Stimulated activated naive CD8-positive, alpha-beta T cell treated with anti-CD3 and anti-CD28 coated beads, Interleukin-15, Interleukin-2, amounts not matched to agents 100 ng/mL and 50 ng/mL, for 24 hours (primary cell): ENCODE measurements around the gene MRPS27.

Experiments used
- H3K27ac Mint-ChIP-seq: one replicate; pipeline ENCODE4 v1.8.0; 2021; ENCODE audit warnings: mild to moderate bottlenecking, mixed read lengths
- H3K27me3 Mint-ChIP-seq: one replicate; pipeline ENCODE4 v1.8.0; 2021; ENCODE audit warnings: mixed read lengths
- H3K36me3 Mint-ChIP-seq: one replicate; pipeline ENCODE4 v1.8.0; 2021; ENCODE audit warnings: low read depth, mixed read lengths
- H3K4me1 Mint-ChIP-seq: one replicate; pipeline ENCODE4 v1.8.0; 2021; ENCODE audit warnings: low read depth, mixed read lengths
- H3K4me3 Mint-ChIP-seq: one replicate; pipeline ENCODE4 v1.8.0; 2021; ENCODE audit warnings: mild to moderate bottlenecking, mixed read lengths
- H3K9me3 Mint-ChIP-seq: one replicate; pipeline ENCODE4 v1.8.0; 2021; ENCODE audit warnings: mixed read lengths

The MRPS27 gene

DNA sequence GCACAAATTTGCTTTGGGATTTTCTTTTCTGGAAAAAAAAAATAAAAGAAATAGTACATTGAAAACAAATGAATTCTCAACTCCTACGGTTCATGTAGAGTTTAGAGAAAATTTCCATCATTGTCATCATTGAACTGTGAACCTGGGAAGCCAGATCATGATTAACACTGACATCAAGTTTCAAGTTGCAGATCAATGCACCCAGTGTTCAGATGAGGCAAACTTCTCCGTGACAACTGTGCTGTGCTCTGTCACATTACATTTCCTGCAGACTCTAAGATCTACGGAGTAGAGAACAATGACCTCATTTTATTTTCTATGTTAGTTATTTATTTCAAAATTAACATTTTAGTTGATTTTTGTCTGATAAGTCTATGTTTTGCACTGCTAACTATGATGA lies 113.0 kb downstream of the MRPS27 start:
- Mint-ChIP-seq H3K4me3 (no peak overlapping the region), H3K4me1 (peaks cover 35% of the 10 kb centered on the region), H3K27ac (no peak overlapping the region), H3K9me3 (no peaks in the 10 kb centered on the region), H3K36me3 (peaks cover 25% of the 10 kb centered on the region), H3K27me3 (peaks cover 4% of the 10 kb centered on the region)

DNA sequence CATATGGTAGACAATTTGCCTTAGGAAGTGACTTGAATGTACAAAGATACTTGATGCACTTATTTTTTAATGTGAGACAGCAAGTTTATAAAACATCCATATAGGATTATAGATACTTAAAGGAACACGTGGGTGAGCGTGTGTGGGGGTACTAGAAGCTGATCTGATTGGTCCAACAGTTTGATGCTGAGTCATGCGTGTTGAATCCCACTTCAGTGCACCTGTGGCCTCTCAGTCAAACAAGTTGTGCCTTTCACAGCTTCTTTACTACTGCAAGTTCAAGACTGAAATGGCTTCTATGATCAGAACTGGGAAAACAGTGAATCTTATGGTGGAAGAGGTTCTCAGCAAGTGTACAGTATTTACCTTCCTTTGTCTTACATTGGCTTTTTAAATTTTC lies 113.9 kb downstream of the MRPS27 start:
- Mint-ChIP-seq H3K27ac (no peak overlapping the region), H3K27me3 (peaks cover 4% of the 10 kb centered on the region), H3K36me3 (peaks cover 22% of the 10 kb centered on the region), H3K4me1 (peaks cover 35% of the 10 kb centered on the region), H3K9me3 (no peaks in the 10 kb centered on the region), H3K4me3 (no peak overlapping the region)

DNA sequence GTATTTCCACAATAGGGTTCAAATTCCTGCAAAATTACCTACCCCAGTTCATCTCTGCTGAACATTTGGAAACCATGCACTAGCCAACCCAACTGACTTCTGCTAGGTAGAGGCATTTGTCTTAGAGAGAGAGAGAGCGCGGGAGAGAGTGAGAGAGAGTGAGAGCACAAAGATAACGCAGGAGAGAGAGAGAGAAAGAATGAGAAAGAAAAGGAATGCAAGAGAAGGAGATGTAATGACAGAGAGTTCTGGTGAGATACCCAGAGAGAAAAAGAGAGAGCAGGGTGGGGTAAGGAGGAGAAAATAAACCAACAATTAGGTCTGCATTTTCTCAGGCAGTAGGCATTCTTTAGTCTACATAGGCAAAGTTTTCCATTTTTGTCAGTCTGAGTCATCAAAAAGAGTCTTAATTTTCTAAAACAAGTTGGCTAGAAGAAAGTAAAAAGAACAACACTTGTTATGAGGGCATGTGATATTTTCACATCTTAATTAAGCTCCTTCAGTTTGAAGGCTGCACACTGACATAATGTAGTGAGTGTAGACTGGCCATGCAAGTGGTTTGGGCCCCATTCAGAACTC lies 114.5 kb downstream of the MRPS27 start:
- H3K27me3 Mint-ChIP-seq, result peaks cover 4% of the 10 kb centered on the region
- H3K36me3 Mint-ChIP-seq, result peaks cover 22% of the 10 kb centered on the region
- no peak overlapping the region for H3K27ac Mint-ChIP-seq
- H3K4me3 Mint-ChIP-seq, result no peak overlapping the region
- peaks cover 35% of the 10 kb centered on the region for H3K4me1 Mint-ChIP-seq
- H3K9me3 Mint-ChIP-seq, result no peaks in the 10 kb centered on the region

DNA sequence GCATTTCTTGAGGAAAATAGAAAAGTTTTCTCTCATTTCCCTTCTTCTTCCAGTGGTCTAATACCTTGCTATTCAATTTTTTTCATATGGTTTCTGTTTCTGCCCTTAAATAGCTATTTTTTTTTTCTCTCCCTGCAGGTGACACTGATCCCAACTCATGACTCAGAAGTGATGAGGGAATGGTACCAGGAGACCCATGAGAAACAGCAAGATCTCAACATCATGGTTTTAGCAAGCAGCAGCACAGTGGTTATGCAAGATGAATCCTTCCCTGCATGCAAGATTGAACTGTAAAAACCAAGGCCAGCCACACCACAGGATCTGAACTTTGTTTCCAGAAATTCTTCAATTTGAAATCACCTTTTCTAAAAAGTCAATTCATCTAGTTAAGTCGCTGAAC lies 115.1 kb downstream of the MRPS27 start:
- Mint-ChIP-seq H3K4me1 (peaks cover 35% of the 10 kb centered on the region), H3K4me3 (no peak overlapping the region), H3K27me3 (peaks cover 5% of the 10 kb centered on the region), H3K36me3 (peaks cover 22% of the 10 kb centered on the region), H3K27ac (no peak overlapping the region), H3K9me3 (no peaks in the 10 kb centered on the region)

DNA sequence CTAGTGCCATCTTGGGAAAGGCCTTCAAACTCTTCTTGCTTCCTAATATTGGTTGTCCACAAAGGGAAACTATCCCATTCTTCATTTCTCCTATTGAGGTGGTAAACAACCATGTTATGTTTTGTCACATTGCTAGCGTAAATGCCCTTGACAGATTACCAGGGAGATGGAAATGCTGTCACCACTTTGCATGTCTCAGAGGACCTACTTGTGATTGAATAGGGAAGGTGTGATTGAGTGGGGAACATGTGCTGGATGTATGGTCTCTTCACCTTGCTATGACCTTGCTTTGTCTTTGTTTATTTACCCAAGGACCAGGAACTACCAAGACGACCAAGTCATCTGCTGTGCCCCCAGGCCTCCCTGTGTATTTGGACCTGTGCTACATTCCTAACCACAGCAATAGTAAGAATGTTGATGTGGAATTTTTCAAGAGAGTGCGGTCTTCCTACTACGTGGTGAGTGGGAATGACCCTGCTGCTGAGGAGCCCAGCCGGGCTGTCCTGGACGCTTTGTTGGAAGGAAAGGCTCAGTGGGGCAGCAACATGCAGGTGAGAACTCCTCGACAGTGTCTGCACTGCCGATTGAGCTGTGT lies 116.7 kb downstream of the MRPS27 start:
- Mint-ChIP-seq H3K27me3 (peaks cover 13% of the 10 kb centered on the region), H3K27ac (no peak overlapping the region), H3K9me3 (no peaks in the 10 kb centered on the region), H3K4me1 (peaks cover 26% of the 10 kb centered on the region), H3K4me3 (no peak overlapping the region), H3K36me3 (peaks cover 22% of the 10 kb centered on the region)

DNA sequence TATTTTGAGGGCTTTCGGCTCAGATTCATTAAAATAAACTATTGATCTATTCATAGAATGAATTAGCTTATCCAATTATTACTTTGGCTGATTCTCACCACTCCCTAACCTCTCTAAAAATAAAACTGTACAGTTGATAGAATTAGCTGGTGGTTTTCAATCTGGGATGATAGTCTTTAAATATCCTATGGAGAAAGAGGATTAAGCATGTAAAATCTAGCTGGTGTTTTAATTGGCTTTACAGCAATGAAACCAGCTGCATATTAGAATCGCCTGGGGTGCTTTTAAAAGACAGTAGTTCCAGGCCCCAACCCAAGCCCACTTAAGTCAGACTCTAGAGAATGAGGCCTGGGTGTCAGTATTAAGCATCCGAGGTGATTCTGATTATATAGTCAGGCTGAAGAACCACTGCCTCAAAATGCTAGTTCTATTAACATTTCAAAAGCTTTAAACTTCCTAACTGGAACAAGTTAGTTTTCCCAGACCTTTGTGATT lies 117.7 kb downstream of the MRPS27 start:
- H3K27ac Mint-ChIP-seq, result no peak overlapping the region
- no peak overlapping the region for H3K4me3 Mint-ChIP-seq
- peaks cover 19% of the 10 kb centered on the region for H3K27me3 Mint-ChIP-seq
- H3K4me1 Mint-ChIP-seq, result peaks cover 16% of the 10 kb centered on the region
- H3K36me3 Mint-ChIP-seq, result peaks cover 18% of the 10 kb centered on the region
- H3K9me3 Mint-ChIP-seq, result no peaks in the 10 kb centered on the region

DNA sequence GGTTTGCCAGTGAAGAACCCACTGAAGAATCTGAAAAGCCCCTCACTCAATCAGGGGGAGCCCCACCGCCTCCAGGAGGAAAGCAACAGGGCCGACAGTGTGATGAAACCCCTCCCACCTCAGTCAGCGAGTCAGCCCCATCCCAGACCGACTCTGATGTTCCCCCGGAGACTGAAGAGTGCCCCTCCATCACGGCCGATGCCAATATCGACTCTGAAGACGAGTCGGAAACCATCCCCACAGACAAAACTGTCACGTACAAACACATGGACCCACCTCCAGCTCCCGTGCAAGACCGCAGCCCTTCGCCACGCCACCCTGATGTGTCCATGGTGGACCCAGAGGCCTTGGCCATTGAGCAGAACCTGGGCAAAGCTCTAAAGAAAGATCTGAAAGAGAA lies 120.4 kb downstream of the MRPS27 start:
- Mint-ChIP-seq H3K36me3 (no peaks in the 10 kb centered on the region), H3K9me3 (no peaks in the 10 kb centered on the region), H3K27ac (no peak overlapping the region), H3K27me3 (peaks cover 42% of the 10 kb centered on the region), H3K4me1 (peaks cover 11% of the 10 kb centered on the region), H3K4me3 (no peak overlapping the region)

DNA sequence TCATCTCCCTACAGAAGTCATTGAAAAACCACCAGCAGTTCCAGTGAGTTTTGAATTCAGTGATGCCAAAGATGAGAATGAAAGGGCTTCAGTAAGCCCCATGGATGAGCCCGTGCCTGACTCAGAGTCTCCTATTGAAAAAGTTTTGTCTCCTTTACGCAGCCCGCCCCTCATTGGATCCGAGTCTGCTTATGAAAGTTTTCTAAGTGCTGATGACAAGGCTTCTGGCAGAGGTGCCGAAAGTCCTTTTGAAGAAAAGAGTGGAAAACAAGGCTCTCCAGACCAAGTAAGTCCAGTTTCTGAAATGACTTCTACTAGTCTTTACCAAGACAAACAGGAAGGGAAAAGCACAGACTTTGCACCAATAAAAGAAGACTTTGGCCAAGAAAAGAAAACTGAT lies 122.6 kb downstream of the MRPS27 start:
- Mint-ChIP-seq H3K27me3 (peaks cover 62% of the 10 kb centered on the region), H3K9me3 (no peaks in the 10 kb centered on the region), H3K4me1 (peaks cover 14% of the 10 kb centered on the region), H3K36me3 (no peaks in the 10 kb centered on the region), H3K27ac (no peak overlapping the region), H3K4me3 (no peak overlapping the region)

DNA sequence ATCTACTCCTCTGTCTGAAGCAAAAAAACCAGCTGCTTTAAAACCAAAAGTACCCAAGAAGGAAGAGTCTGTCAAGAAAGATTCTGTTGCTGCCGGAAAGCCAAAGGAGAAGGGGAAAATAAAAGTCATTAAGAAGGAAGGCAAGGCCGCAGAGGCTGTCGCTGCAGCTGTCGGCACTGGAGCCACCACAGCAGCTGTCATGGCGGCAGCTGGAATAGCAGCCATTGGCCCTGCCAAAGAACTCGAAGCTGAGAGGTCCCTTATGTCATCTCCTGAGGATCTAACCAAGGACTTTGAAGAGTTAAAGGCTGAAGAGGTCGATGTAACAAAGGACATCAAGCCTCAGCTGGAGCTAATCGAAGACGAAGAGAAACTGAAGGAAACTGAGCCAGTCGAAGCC lies 124.5 kb downstream of the MRPS27 start:
- no peaks in the 10 kb centered on the region for H3K9me3 Mint-ChIP-seq
- no peaks in the 10 kb centered on the region for H3K36me3 Mint-ChIP-seq
- no peak overlapping the region for H3K27ac Mint-ChIP-seq
- peaks cover 80% of the 10 kb centered on the region for H3K27me3 Mint-ChIP-seq
- H3K4me3 Mint-ChIP-seq, result no peak overlapping the region
- H3K4me1 Mint-ChIP-seq, result peaks cover 14% of the 10 kb centered on the region

DNA sequence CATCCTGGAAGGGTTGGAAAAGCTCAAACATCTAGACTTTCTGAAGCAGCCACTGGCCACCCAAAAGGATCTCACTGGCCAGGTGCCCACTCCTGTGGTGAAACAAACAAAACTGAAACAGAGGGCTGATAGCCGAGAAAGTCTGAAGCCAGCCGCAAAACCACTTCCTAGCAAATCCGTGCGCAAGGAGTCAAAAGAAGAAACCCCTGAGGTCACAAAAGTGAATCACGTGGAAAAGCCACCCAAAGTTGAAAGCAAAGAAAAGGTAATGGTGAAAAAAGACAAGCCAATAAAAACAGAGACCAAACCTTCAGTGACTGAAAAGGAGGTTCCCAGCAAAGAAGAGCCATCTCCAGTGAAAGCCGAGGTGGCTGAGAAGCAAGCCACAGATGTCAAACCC lies 125.2 kb downstream of the MRPS27 start:
- Mint-ChIP-seq H3K9me3 (no peaks in the 10 kb centered on the region), H3K4me3 (peak overlapping the region; percentile 27), H3K27me3 (peaks cover 81% of the 10 kb centered on the region), H3K27ac (peak overlapping the region; percentile 56), H3K4me1 (peaks cover 14% of the 10 kb centered on the region), H3K36me3 (no peaks in the 10 kb centered on the region)

DNA sequence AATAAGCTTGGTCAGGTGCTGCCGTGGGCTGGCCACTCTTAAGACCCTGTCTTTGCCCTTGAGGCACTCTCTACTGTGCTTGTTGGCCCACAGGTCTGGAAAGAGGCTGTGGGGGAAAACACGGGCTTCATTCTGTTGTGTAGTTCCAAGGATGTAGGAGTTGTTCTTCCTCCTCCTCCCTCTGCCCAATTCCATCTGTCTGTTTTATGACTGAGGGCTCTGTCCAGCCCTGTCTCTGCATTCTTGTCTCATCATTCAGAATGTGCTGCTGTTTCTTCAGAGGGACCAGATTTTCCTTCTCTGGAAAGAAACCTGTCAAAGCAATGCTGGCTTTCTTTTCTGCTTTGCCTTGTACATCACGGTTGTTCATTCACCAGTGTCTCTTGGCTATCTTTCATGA lies 128.6 kb downstream of the MRPS27 start:
- no peaks in the 10 kb centered on the region for H3K9me3 Mint-ChIP-seq
- H3K27me3 Mint-ChIP-seq, result peaks cover 78% of the 10 kb centered on the region
- H3K27ac Mint-ChIP-seq, result no peak overlapping the region

DNA sequence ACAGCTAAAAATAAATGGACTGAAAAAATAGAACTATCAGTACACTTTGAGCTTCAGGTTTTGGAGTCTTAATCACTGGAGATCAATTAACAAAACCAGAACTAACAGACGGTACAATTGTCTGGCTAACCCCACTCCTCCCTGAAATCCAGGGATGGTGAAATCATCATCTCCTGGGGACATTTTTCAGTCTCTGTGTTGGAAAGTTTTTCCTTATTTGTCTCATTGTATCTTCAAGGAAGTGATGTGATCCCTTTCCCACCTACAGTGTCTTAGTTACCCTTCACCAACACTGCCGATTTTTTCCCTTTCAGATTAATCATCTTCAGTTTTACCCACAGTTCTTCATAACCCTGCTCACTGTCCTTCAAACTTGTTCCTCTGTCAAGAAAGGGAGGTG lies 130.9 kb downstream of the MRPS27 start:
- Mint-ChIP-seq H3K9me3 (no peaks in the 10 kb centered on the region), H3K4me3 (no peak overlapping the region), H3K27ac (no peak overlapping the region), H3K4me1 (peaks cover 4% of the 10 kb centered on the region), H3K36me3 (no peaks in the 10 kb centered on the region), H3K27me3 (peaks cover 71% of the 10 kb centered on the region)

More for the DNA sequence above, 128.6 kb downstream of the MRPS27 start:
- Mint-ChIP-seq H3K36me3 (no peaks in the 10 kb centered on the region), H3K4me1 (peaks cover 18% of the 10 kb centered on the region), H3K4me3 (no peak overlapping the region)

DNA sequence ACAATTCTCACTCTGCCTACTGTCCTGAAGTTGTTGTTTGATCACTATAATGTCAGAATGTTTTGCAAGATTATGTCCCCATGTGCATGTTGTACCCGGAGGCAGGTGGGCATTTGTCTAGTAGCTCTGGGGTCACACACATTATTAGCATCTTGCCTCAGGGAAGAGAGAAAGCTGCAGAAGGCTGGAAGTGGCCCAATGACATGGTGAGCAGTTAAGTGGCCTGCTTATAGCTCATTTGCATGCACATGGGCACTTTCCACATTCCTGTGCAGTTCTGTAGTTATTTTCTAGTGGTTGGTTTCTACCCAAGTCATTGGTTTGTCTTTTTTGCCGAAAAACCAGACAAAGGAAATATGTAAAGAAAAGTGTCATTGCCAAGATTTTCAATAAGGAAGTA lies 131.9 kb downstream of the MRPS27 start:
- H3K36me3 Mint-ChIP-seq, result no peaks in the 10 kb centered on the region
- no peaks in the 10 kb centered on the region for H3K9me3 Mint-ChIP-seq
- no peak overlapping the region for H3K4me3 Mint-ChIP-seq
- H3K27ac Mint-ChIP-seq, result no peak overlapping the region
- peaks cover 4% of the 10 kb centered on the region for H3K4me1 Mint-ChIP-seq
- peaks cover 72% of the 10 kb centered on the region for H3K27me3 Mint-ChIP-seq

DNA sequence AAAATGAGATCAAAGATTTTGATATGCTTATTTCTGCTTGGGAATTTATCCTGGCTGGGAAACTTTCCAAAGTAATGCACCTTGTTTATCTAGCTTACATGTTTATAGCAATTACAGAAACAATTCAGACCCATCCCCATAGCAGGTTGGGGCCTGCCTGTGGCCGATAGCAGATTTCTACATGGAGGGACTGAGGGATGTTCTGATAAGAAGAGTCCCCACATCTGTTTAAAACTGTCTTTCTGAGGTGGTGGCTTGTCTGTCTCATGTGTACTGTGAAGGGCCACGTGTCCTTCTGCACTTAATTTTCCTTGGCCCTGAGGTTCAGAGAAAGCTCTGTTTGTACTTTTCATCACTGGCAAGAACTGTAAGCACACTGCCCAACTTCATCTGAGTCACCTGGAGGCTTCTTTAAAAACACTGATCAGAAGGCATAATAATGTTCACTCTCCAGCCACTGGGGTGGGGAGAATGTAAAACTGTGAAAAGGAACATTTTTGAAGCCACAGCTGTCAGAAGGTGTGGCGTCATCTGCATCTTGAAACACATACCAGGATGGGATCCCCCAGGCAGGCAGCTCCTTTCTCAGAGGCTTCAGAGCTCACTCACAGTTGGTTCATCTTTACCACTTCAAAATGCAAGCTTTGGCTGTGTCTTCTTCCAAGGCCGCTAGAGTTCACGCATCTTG lies 132.5 kb downstream of the MRPS27 start:
- H3K36me3 Mint-ChIP-seq, result no peaks in the 10 kb centered on the region
- no peak overlapping the region for H3K4me3 Mint-ChIP-seq
- no peak overlapping the region for H3K27ac Mint-ChIP-seq
- peaks cover 4% of the 10 kb centered on the region for H3K4me1 Mint-ChIP-seq
- H3K9me3 Mint-ChIP-seq, result no peaks in the 10 kb centered on the region
- peaks cover 73% of the 10 kb centered on the region for H3K27me3 Mint-ChIP-seq

DNA sequence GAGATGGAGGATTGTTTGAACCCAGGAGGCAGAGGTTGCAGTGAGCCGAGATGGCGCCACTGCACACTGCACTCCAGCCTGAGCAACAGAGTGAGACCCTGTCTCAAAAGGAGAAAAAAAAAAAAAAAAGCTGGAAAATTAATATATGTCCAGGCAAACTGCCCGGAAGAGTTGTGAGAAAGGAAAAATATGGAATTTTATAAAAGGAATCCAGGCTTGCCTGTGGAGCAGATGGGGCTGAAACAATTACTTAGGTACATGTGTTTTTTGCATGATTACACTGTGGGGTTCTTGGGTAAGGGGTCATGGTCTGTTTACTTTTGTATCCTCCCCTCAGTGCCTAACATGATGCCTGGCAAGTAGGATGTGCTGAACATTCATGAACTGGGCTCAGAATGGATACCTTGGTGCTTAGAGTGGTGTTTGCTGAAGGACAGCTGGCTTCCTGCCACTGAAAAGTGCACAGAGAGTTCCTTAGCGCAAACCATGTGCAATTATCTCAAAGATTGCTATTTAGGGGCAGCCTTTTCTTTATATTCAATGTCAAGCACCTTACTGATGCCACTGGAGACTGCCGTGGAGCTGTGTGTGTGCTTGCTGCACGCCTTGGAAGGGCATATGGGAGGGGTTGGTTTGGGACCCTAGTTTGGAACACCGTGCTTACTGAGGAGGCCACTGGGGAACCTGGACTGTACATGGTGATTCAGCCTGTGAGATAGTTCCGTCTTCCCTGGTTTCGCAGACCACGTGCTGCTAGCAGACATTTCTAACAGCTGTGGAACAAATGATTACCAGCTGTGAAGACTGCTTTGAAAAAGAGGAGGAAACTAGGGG lies 134.3 kb downstream of the MRPS27 start:
- Mint-ChIP-seq H3K4me1 (peaks cover 4% of the 10 kb centered on the region), H3K27me3 (peaks cover 65% of the 10 kb centered on the region), H3K27ac (no peak overlapping the region), H3K9me3 (no peaks in the 10 kb centered on the region), H3K4me3 (no peak overlapping the region), H3K36me3 (no peaks in the 10 kb centered on the region)
